GM11168 (cell line): ENCODE measurements around the gene TCERG1L.

Source experiments
- in situ Hi-C: fragments of 300-500 bp; cut with MboI; formaldehyde crosslinking; loops from one replicate; pipeline ENCODE4 v1.12.0; 2022; ENCODE audit warnings: low sequenced_read_pairs; ENCODE audit not compliant: unreplicated experiment

TCERG1L gene

GRCh38 chr10:131213741-131214505, 97.6 kb downstream of the TCERG1L start:
- in situ Hi-C loops: no loop called here

- in situ Hi-C loops: no loop called here
Observed at GRCh38 chr10:131212763-131213325, 98.7 kb downstream of the TCERG1L start.

- in situ Hi-C loops: no loop called here
Observed at GRCh38 chr10:131211965-131212619, 99.4 kb downstream of the TCERG1L start.

- in situ Hi-C loops: no loop called here
Observed at GRCh38 chr10:131211559-131211958, 100.0 kb downstream of the TCERG1L start.

- in situ Hi-C loops: no loop called here
Observed at GRCh38 chr10:131211146-131211545, 100.4 kb downstream of the TCERG1L start.

GRCh38 chr10:131210181-131210580, 101.3 kb downstream of the TCERG1L start:
- in situ Hi-C loops: no loop called here

GRCh38 chr10:131207584-131208532, 103.7 kb downstream of the TCERG1L start:
- in situ Hi-C loops: no loop called here

- in situ Hi-C loops: no loop called here
Observed at GRCh38 chr10:131207176-131207575, 104.3 kb downstream of the TCERG1L start.

GRCh38 chr10:131206111-131206995, 105.2 kb downstream of the TCERG1L start:
- in situ Hi-C loops: no loop called here

- in situ Hi-C loops: no loop called here
Observed at GRCh38 chr10:131205556-131205955, 106.0 kb downstream of the TCERG1L start.

GRCh38 chr10:131204406-131205152, 106.9 kb downstream of the TCERG1L start:
- in situ Hi-C loops: no loop called here

GRCh38 chr10:131203456-131204357, 107.8 kb downstream of the TCERG1L start:
- in situ Hi-C loops: no loop called here

- in situ Hi-C loops: no loop called here
Observed at GRCh38 chr10:131202990-131203389, 108.5 kb downstream of the TCERG1L start.

GRCh38 chr10:131201741-131202515, 109.6 kb downstream of the TCERG1L start:
- in situ Hi-C loops: no loop called here

GRCh38 chr10:131200856-131201470, 110.6 kb downstream of the TCERG1L start:
- in situ Hi-C loops: no loop called here

- in situ Hi-C loops: no loop called here
Observed at GRCh38 chr10:131199646-131200045, 111.9 kb downstream of the TCERG1L start.

GRCh38 chr10:131198843-131199242, 112.7 kb downstream of the TCERG1L start:
- in situ Hi-C loops: no loop called here
